Breast epithelium (tissue), 3 donors: ENCODE results near the gene KCNJ6.

ENCODE experiments used
- CTCF ChIP-seq, 3 donors: fragments of 450-650 bp; IDR thresholded peaks; one replicate each; pipeline ENCODE4 v1.5.1; 2016 to 2017; ENCODE audit warnings: antibody characterized with exemption in 3 of 3, mild to moderate bottlenecking in 3 of 3, moderate library complexity in 3 of 3
- POLR2AphosphoS5 ChIP-seq, 3 donors: sonication (generic); formaldehyde crosslinking; IDR thresholded peaks; one replicate each; pipeline ENCODE4 v1.6.1; 2017; ENCODE audit warnings: antibody characterized with exemption in 3 of 3

- no peak for TF ChIP-seq CTCF (IDR thresholded peaks at IDR 0.05)
- no peak for TF ChIP-seq POLR2AphosphoS5 (IDR thresholded peaks at IDR 0.05)
Measured at GRCh38 chr21:37927711-37928110, 11.5 kb upstream of the KCNJ6 start.
